IMR-90 (cell line): Measurements from ENCODE around the gene OR2T33.

Experiments
- POLR2A ChIP-seq: IDR thresholded peaks from 2 replicates; pipeline ENCODE4 v1.6.1; 2012; ENCODE audit warnings: mild to moderate bottlenecking, low read depth, low read length
- TF ChIP-seq, protein P1 (sequence below): conservative IDR thresholded peaks from 2 replicates; pipeline ENCODE4 v1.5.1; 2012; ENCODE audit warnings: mild to moderate bottlenecking, low read depth, low read length, improper control_type of control experiment

- TF ChIP-seq, protein P1, sequence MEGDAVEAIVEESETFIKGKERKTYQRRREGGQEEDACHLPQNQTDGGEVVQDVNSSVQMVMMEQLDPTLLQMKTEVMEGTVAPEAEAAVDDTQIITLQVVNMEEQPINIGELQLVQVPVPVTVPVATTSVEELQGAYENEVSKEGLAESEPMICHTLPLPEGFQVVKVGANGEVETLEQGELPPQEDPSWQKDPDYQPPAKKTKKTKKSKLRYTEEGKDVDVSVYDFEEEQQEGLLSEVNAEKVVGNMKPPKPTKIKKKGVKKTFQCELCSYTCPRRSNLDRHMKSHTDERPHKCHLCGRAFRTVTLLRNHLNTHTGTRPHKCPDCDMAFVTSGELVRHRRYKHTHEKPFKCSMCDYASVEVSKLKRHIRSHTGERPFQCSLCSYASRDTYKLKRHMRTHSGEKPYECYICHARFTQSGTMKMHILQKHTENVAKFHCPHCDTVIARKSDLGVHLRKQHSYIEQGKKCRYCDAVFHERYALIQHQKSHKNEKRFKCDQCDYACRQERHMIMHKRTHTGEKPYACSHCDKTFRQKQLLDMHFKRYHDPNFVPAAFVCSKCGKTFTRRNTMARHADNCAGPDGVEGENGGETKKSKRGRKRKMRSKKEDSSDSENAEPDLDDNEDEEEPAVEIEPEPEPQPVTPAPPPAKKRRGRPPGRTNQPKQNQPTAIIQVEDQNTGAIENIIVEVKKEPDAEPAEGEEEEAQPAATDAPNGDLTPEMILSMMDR = no peak
- TF ChIP-seq POLR2A = no peak
Measured at GRCh38 chr1:248268178-248268577, 9.6 kb downstream of the OR2T33 start.
